ENCODE measurements around the gene PROM1. TPM values are rescaled to one million over a fixed set of nuclear protein-coding genes. Genes with fewer than 3 reads are reported as not detected.

Gene PROM1
- total and polyA plus RNA-seq, 2 of the 8 experiments (the other 6 are each of a cell fraction or from before 2014, with no cell fraction given) = 36.0 to 59.7 TPM

DNA sequence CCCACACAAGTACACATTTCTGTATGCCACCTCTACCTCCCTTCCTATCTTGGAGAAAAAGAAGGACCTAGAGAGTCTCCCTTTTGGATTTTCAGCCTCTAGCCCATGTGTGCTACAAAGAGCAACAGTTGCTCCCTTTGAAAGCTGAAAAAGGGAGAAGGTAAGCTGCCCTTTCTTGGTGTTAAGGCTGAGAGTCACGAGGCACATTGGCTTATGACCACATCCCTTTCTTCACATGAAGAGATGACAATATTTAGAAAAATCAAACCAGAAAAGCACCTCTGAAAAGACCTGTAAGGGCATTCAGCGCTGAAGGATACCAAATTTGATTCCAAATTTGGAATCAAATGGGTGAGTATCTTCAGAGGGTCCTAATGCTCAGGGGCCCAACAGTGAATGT, 138.9 kb downstream of the PROM1 start:
- no peaks in the 10 kb centered on the region for H3K79me2 ChIP-seq (ENCODE audit: control insufficient read depth in 1 of 2, insufficient read depth in 2 of 2, low read length in 2 of 2)
- no peak overlapping the region for H3K27ac ChIP-seq (ENCODE audit: low read depth, low read length)
- 82% methylated on average over 2 of the region's 2 CpGs; no CpG with 5 or more reads in 1 of the 2 experiments for WGBS, 2 experiments (ENCODE audit: extremely low coverage in 1 of 2, insufficient coverage in 1 of 2, insufficient read length in 1 of 2, insufficient replicate concordance in 2 of 2, low coverage in 1 of 2, low lambda C conversion rate in 2 of 2, missing lambda C conversion rate in 1 of 2)
- DNase-seq (ENCODE audit: low read depth in 1 of 2, low spot score in 2 of 2) = no peak
- H3K36me3 ChIP-seq (ENCODE audit: control insufficient read depth in 2 of 4, insufficient read depth in 4 of 4, low read length in 3 of 4) = no peaks in the 10 kb centered on the region
- ChIA-PET CTCF (ENCODE audit: partially characterized antibody) (interaction anchor here (3.0 to 3.2 kb wide), 3 partner anchors 62 to 140 kb away, joined by 8 to 19 read pairs (median 11); no protein-coding TSS in a partner anchor), POLR2A (ENCODE audit: partially characterized antibody) (no interaction called here)
- H3K23me2 ChIP-seq (ENCODE audit: low read depth, low read length) = peaks cover 4% of the 10 kb centered on the region; the same call in 1 of the 2 replicates
- H2BK15ac ChIP-seq (ENCODE audit: low read length) = no peak overlapping the region
- H3K79me1 ChIP-seq (ENCODE audit: low read depth, low read length) = no peaks in the 10 kb centered on the region
- no peak overlapping the region for H3K56ac ChIP-seq (replicated peaks; ENCODE audit: insufficient read length, low read depth, low read length)
- H2BK20ac ChIP-seq (ENCODE audit: low read length) = no peak overlapping the region
- peaks cover 0 to 3% of the 10 kb centered on the region in 2 experiments for H4K20me1 ChIP-seq (replicated peaks in 1 of 2; ENCODE audit: control insufficient read depth in 1 of 2, insufficient read depth in 2 of 2, low read length in 2 of 2)
- no peak overlapping the region for H4K8ac ChIP-seq (ENCODE audit: extremely low read depth, insufficient read depth, low read length)
- no peak overlapping the region for H3K4ac ChIP-seq (replicated peaks; ENCODE audit: insufficient read length, low read depth, low read length)
- H3K27me3 ChIP-seq (replicated peaks in 1 of 4; ENCODE audit: control insufficient read depth in 3 of 4, extremely low read depth in 1 of 4, insufficient read depth in 3 of 4, low read length in 3 of 4) = no peaks in the 10 kb centered on the region
- H2BK5ac ChIP-seq (ENCODE audit: low read depth, low read length) = no peak overlapping the region
- no peak overlapping the region for H2BK120ac ChIP-seq (replicated peaks; ENCODE audit: low read depth, low read length)
- H3K4me2 ChIP-seq (ENCODE audit: insufficient read depth in 1 of 2, low read depth in 2 of 2, low read length in 2 of 2) = no peak overlapping the region
- no peak overlapping the region for H3K14ac ChIP-seq (ENCODE audit: insufficient read length)
- H2BK12ac ChIP-seq (ENCODE audit: low read depth, low read length) = no peak overlapping the region
- H3K23ac ChIP-seq (ENCODE audit: insufficient read length) = no peak overlapping the region
- H3K4me3 ChIP-seq (ENCODE audit: extremely low read depth in 1 of 4, insufficient read depth in 2 of 4, low read depth in 3 of 4, low read length in 4 of 4) = no peak overlapping the region
- H2AK5ac ChIP-seq (ENCODE audit: low read depth, low read length) = no peak overlapping the region
- no peak overlapping the region for H4K91ac ChIP-seq (replicated peaks; ENCODE audit: insufficient read length, low read length)
- no peaks in the 10 kb centered on the region for H3K4me1 ChIP-seq (replicated peaks in 1 of 4; ENCODE audit: control insufficient read depth in 3 of 4, insufficient read depth in 4 of 4, low read length in 3 of 4)
- no peak overlapping the region for H3K9ac ChIP-seq (replicated peaks in 1 of 4; ENCODE audit: extremely low read depth in 1 of 4, low read depth in 3 of 4, low read length in 3 of 4)
- no peak for TF ChIP-seq CHD2 (IDR thresholded peaks at IDR 0.05; ENCODE audit: low read length)
- no peak for TF ChIP-seq BCL11A (IDR thresholded peaks at IDR 0.05; ENCODE audit: low read depth in 2 of 2, low read length in 2 of 2)
- TF ChIP-seq TCF12 (IDR thresholded peaks at IDR 0.05; ENCODE audit: low read depth, low read length) = no peak
- TF ChIP-seq HDAC2 (IDR thresholded peaks at IDR 0.05; ENCODE audit: borderline replicate concordance in 1 of 2, low read depth in 2 of 2, low read length in 2 of 2) = no peak
- TF ChIP-seq CBX8 (IDR thresholded peaks at IDR 0.05; ENCODE audit: borderline replicate concordance, low read depth, low read length) = no peak
- TF ChIP-seq YY1 (IDR thresholded peaks at IDR 0.05; ENCODE audit: low read depth, low read length) = no peak
- no peak for TF ChIP-seq NRF1 (IDR thresholded peaks at IDR 0.05; ENCODE audit: low read depth, low read length)
- no peak for TF ChIP-seq SRF (IDR thresholded peaks at IDR 0.05; ENCODE audit: low read depth, low read length)
- no peak for TF ChIP-seq POU5F1 (IDR thresholded peaks at IDR 0.05; ENCODE audit: low read depth, low read length)
- TF ChIP-seq KDM4A (IDR thresholded peaks at IDR 0.05; ENCODE audit: low read depth, low read length, severe bottlenecking) = no peak
- no peak for TF ChIP-seq ZNF274 (IDR thresholded peaks at IDR 0.05; ENCODE audit: borderline replicate concordance, extremely low read depth, low read length)
- TF ChIP-seq CTBP2 (IDR thresholded peaks at IDR 0.05; ENCODE audit: borderline replicate concordance, insufficient read depth, insufficient read length, low read length) = no peak
- no peak for TF ChIP-seq RNF2 (IDR thresholded peaks at IDR 0.05; ENCODE audit: borderline replicate concordance, low read depth, low read length, missing control alignments, poor library complexity, severe bottlenecking)
- no peak overlapping the region for H4K5ac ChIP-seq (ENCODE audit: insufficient read length, low read depth, low read length)
- H2AFZ ChIP-seq (ENCODE audit: low read length) = no peak overlapping the region
- H3K18ac ChIP-seq (ENCODE audit: extremely low read depth, low read length) = no peak overlapping the region
- no peak for FAIRE-seq
- H3K9me3 ChIP-seq (ENCODE audit: insufficient read depth in 2 of 2, low read depth in 1 of 2, low read length in 1 of 2) = no peaks in the 10 kb centered on the region

Data from H1 (cell line).